ENCODE results near the gene FGF19.
"Not testable (repeated sequence)": the region's sequence is repeated elsewhere in the genome, so short reads cannot be mapped to it uniquely, and the experiment has no call there.

The FGF19 gene

GRCh38 chr11:69694781-69695180, 9.0 kb downstream of the FGF19 start:
- Histone ChIP-seq H3K4me1 (no peaks in the 10 kb centered on the region), H3K4me3 (no peak overlapping the region), H3K36me3 (no peaks in the 10 kb centered on the region), H3K9me3 (peaks cover 0 to 7% (median 0%) of the 10 kb centered on the region in 3 donors), H3K27ac (no peak overlapping the region), H3K27me3 (peaks cover 0 to 72% of the 10 kb centered on the region in 2 donors)
- intact Hi-C loops (cut with DNase I; ENCODE audit: low total_unique reads) = no loop called here
- TF ChIP-seq, protein P1, sequence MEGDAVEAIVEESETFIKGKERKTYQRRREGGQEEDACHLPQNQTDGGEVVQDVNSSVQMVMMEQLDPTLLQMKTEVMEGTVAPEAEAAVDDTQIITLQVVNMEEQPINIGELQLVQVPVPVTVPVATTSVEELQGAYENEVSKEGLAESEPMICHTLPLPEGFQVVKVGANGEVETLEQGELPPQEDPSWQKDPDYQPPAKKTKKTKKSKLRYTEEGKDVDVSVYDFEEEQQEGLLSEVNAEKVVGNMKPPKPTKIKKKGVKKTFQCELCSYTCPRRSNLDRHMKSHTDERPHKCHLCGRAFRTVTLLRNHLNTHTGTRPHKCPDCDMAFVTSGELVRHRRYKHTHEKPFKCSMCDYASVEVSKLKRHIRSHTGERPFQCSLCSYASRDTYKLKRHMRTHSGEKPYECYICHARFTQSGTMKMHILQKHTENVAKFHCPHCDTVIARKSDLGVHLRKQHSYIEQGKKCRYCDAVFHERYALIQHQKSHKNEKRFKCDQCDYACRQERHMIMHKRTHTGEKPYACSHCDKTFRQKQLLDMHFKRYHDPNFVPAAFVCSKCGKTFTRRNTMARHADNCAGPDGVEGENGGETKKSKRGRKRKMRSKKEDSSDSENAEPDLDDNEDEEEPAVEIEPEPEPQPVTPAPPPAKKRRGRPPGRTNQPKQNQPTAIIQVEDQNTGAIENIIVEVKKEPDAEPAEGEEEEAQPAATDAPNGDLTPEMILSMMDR (IDR thresholded peaks at IDR 0.05) = no peak
- peak in 1 of 2 donors; percentile 55 for DNase-seq

DNA sequence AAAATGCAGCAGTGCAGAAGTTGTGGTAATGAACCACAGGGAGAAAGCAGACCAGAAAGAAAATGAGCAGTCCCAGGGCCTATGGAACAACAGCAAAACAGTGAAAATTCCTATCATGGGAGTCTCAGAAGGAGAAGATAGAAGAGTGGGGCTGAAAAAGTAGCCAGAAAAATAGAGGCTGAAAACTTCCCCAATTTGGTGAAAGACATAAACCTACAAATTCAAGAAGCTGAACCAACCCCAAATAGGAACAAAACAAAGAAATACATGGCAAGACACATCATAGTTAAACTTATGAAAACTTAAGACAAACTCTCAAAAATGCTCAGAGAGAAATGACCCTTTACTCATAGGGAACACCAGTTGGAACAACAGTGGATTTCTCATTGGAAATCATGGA, 11.4 kb downstream of the FGF19 start:
- Histone ChIP-seq H3K27ac (no peak overlapping the region), H3K4me3 (no peak overlapping the region), H3K27me3 (peaks cover 0 to 49% of the 10 kb centered on the region in 2 donors), H3K4me1 (no peaks in the 10 kb centered on the region), H3K36me3 (no peaks in the 10 kb centered on the region), H3K9me3 (peaks cover 0 to 7% (median 0%) of the 10 kb centered on the region in 3 donors)
- TF ChIP-seq, protein P1 (IDR thresholded peaks at IDR 0.05) = no peak
- intact Hi-C loops (cut with DNase I; ENCODE audit: low total_unique reads) = no loop called here
- DNase-seq = no peak

DNA sequence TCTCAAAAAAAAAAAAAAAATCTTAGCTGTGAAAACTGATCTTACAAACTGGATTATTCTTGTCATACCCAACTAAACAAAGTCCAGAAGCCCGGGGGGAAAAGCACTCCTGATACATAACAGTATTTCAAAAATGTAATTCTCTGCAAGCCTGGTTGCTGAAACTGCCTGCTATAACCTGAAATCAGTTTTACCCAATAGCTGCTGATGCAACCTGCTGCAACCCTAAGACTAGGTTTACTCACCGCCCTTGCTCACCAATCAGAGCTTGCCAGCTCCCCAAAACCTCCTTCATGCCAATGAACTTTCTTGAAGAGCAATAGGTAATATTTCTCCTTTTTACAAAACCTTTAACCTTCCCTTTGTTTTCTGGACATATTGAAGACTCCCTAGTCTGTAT, 12.4 kb downstream of the FGF19 start:
- Histone ChIP-seq H3K27me3 (peaks cover 0 to 46% of the 10 kb centered on the region in 2 donors), H3K4me1 (no peaks in the 10 kb centered on the region), H3K27ac (no peak overlapping the region), H3K9me3 (peaks cover 0 to 7% (median 0%) of the 10 kb centered on the region in 3 donors), H3K36me3 (no peaks in the 10 kb centered on the region), H3K4me3 (no peak overlapping the region)
- no peak for DNase-seq
- intact Hi-C loops (cut with DNase I; ENCODE audit: low total_unique reads) = no loop called here
- TF ChIP-seq, protein P1 (IDR thresholded peaks at IDR 0.05) = no peak

- H3K27ac ChIP-seq = no peak overlapping the region
- DNase-seq = peak in 1 of 2 donors; percentile 1
- H3K27me3 ChIP-seq = peaks cover 0 to 38% of the 10 kb centered on the region in 2 donors
- H3K36me3 ChIP-seq = no peaks in the 10 kb centered on the region
- H3K9me3 ChIP-seq = peaks cover 0 to 7% (median 0%) of the 10 kb centered on the region in 3 donors
- intact Hi-C loops (cut with DNase I; ENCODE audit: low total_unique reads) = no loop called here
- no peak overlapping the region for H3K4me3 ChIP-seq
- TF ChIP-seq, protein P1 (IDR thresholded peaks at IDR 0.05) = no peak
- H3K4me1 ChIP-seq = peaks cover 0 to 8% (median 2%) of the 10 kb centered on the region in 4 donors
These were observed 14.1 kb downstream of the FGF19 start for GRCh38 chr11:69689484-69690319.

GRCh38 chr11:69687969-69688771, 15.7 kb downstream of the FGF19 start:
- not testable (repeated sequence) for H3K4me3 ChIP-seq, H3K9me3 ChIP-seq, H3K4me1 ChIP-seq, H3K27ac ChIP-seq, H3K36me3 ChIP-seq
- peak in 1 of 2 donors; percentile 9 for DNase-seq
- H3K27me3 ChIP-seq = peaks cover 0 to 27% of the 10 kb centered on the region in 2 donors
- intact Hi-C loops (cut with DNase I; ENCODE audit: low total_unique reads) = loop anchor here (2.0 kb wide), 1 partner anchor 507 kb away; no protein-coding TSS in a partner anchor

All from tibial artery (tissue), 4 donors.